HG03139 (cell line): ENCODE results near the gene PSMD2.
"Not testable (repeated sequence)": the region's sequence is repeated elsewhere in the genome, so short reads cannot be mapped to it uniquely, and the experiment has no call there.

Experiments used
- ATAC-seq: cut with Tn5 transposase; IDR thresholded peaks from one replicate; pipeline ENCODE4 v1.9.1; 2021; ENCODE audit not compliant: unreplicated experiment

Gene PSMD2

DNA sequence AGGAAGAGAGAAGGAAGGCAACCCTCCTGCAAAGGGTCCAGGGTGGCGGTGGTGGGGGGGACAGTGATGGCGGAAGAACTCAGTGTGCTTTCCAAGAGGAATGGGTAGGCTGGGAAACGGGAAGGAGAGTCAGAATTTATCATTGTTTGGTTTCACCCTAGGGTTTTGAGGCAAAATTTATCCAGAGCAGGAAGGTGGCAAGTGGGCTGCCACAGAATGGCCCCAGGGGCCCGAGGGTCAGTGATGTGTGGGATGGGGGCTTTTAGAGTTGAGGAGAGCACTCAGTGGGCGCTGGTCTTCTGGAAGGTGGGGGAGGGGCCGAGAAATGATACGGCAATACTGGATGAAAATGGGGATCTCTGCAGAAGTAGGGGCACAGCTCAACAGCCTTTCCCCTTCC is 38.9 kb downstream of the PSMD2 start:
- ATAC-seq = no peak

- no peak for ATAC-seq
Observed at GRCh38 chr3:184338511-184338945, 39.5 kb downstream of the PSMD2 start.

DNA sequence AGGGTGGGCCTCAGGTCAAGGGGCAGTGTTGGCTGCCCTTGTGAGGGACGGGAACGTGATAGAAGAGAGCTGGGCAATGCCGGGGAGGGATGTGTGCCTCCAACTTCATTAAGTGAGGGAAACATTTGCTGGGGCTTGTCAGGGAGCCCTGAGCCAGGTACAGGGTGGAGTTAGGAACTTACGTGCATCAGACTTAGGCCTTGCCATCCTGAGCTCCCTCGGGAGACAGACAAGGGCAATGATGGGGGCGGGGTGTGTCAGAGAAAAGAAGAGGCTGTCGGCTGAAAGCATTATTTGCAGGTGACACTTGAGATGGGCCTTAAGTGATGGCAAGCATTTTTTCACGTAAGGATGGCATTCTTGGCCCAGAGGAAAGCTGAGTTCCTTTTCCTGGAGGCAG is 40.0 kb downstream of the PSMD2 start:
- ATAC-seq = no peak

DNA sequence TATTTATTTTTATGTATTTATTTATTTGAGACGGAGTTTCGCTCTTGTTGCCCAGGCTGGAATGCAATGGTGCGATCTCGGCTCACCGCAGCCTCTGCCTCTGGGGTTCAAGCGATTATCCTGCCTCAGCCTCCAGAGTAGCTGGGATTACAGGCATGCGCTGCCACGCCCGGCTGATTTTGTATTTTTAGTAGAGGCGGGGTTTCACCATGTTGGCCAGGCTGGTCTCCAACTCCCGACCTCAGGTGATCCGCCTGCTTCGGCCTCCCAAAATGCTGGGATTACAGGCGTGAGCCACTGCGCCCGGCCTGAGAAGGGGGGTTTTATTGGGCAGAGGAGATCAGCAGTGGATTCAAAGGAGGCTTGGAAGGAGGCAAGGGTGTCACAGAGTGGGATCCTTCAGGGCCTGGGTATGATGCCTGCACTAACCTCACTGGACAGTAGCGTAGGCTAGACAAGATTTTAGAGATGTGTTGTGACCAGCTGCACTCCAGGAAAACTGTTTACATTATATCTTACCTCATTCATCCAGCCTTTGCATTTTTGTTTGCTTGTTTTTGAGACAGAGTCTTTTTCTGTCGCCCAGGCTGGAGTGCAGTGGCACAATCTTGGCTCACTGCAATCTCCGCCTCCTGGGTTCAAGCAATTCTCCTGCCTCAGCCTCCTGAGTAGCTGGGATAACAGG is 40.6 kb downstream of the PSMD2 start:
- ATAC-seq = not testable (repeated sequence)

DNA sequence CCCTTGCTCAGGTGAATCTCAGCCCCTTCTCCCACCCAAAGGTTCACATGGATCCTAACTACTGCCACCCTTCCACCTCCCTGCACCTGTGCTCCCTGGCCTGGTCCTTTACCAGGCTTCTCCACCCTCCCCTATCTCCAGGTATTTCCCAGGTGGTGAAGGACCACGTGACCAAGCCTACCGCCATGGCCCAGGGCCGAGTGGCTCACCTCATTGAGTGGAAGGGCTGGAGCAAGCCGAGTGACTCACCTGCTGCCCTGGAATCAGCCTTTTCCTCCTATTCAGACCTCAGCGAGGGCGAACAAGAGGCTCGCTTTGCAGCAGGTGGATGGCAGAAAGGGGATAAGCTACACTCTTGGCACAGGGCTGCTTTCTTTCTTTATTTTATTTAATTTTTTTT is 42.9 kb downstream of the PSMD2 start:
- no peak for ATAC-seq

DNA sequence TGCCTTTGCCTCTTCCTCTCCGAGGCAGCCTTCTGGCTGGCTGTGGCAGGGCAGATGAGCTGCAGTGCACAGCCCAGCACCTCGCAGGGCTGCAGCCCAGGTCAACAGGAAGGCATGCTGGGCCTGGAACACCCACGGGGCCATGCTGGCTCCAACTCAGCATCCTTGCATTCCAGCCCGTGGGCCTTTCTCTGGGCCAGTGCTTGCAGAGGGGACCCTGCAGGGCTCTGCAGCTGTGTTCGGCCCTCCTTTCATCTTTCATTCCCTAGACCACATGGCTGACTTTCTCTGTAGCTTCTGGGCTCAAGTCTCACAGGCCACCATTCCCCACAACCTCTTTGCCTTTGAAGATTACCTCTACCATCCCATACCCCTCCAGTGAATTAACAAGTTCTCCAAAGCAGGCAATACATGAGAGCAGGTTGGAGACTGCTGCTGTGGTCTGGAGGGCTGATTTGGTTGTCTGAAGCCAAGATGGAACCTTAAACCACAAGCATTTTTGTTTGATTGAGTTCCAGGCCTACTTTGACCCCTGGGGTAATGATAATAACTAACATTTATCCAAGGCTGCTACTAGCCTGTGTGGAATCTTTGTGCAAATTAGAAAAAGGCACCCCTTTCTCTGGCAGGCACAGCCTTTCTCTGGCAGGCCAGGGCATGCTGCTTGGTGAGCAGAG is 44.3 kb downstream of the PSMD2 start:
- ATAC-seq = no peak

GRCh38 chr3:184344579-184345316 is 45.7 kb downstream of the PSMD2 start:
- no peak for ATAC-seq

DNA sequence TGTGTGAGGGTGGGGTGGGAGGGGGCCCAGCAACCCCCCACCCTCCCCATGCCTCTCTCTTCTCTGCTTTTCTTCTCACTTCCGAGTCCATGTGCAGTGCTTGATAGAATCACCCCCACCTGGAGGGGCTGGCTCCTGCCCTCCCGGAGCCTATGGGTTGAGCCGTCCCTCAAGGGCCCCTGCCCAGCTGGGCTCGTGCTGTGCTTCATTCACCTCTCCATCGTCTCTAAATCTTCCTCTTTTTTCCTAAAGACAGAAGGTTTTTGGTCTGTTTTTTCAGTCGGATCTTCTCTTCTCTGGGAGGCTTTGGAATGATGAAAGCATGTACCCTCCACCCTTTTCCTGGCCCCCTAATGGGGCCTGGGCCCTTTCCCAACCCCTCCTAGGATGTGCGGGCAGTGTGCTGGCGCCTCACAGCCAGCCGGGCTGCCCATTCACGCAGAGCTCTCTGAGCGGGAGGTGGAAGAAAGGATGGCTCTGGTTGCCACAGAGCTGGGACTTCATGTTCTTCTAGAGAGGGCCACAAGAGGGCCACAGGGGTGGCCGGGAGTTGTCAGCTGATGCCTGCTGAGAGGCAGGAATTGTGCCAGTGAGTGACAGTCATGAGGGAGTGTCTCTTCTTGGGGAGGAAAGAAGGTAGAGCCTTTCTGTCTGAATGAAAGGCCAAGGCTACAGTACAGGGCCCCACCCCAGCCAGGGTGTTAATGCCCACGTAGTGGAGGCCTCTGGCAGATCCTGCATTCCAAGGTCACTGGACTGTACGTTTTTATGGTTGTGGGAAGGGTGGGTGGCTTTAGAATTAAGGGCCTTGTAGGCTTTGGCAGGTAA is 46.5 kb downstream of the PSMD2 start:
- ATAC-seq = no peak

- no peak for ATAC-seq
Observed at GRCh38 chr3:184346480-184347190, 47.6 kb downstream of the PSMD2 start.

- no peak for ATAC-seq
Observed at GRCh38 chr3:184347321-184348056, 48.4 kb downstream of the PSMD2 start.

GRCh38 chr3:184348057-184348382 is 49.0 kb downstream of the PSMD2 start:
- no peak for ATAC-seq

GRCh38 chr3:184349563-184350470 is 50.8 kb downstream of the PSMD2 start:
- no peak for ATAC-seq

DNA sequence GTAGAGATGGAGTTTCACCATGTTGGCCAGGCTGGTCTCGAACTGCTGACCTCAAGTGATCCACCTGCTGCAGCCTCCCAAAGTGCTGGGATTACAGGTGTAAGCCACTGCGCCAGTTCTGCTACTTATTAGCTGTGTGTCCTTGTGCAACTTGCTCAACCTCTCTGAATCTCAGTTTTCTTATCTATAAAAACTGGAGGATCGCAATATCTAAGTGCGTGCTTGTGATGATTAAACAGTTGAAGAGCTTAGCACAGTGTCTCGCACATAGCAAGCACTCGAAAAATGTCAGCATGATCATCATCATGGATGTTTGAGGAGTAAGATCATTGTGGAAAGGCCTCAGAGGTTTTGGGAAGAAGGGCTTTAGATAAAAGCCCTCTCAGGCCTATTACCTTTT is 51.6 kb downstream of the PSMD2 start:
- ATAC-seq = no peak

- ATAC-seq = no peak
Observed at GRCh38 chr3:184351511-184352148, 52.6 kb downstream of the PSMD2 start.

DNA sequence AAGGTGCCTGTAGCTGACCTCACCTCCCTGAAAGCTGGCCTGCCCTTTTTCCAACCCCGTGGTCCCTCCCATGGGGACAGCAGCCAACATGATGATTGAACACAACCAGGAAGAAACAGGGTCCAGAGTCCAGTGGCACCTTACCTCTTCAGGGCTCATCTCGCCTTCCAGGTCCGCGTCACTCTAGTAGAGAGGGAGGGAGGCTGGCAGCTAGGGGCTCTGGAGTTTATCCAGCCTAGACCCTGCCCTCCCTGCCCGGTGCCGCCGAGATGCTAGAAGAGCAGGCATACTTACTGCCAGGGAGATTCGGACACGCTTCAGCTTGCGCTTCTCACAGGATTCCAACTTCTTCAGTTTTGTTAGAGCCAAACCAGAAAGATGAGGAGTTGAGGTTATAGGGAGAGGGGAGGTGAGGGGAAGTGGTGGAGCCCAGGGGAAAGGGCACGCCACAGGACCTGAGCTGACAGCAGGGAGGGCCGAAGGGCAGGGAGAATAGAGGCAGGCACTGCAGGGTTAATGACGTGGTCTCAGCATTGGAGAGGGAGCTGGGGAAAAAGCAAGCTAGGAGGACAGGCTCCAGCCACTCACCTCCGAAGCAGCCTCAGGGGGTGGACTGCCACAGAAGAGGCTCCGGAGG is 53.2 kb downstream of the PSMD2 start:
- no peak for ATAC-seq

- no peak for ATAC-seq
Observed at GRCh38 chr3:184352897-184353545, 54.0 kb downstream of the PSMD2 start.

GRCh38 chr3:184353546-184353941 is 54.5 kb downstream of the PSMD2 start:
- no peak for ATAC-seq
